Stimulated activated CD4-positive, alpha-beta T cell treated with anti-CD3 and anti-CD28 coated beads, TNF-alpha, amount 100 ng/mL, for 48 hours (primary cell): ENCODE measurements around the gene BRMS1L.
"Not testable (repeated sequence)": the region's sequence is repeated elsewhere in the genome, so short reads cannot be mapped to it uniquely, and the experiment has no call there.

Experiments
- DNase-seq, 3 donors: peaks; one replicate each; pipeline ENCODE4 v3.0.0-alpha.2; 2020; ENCODE audit warnings: low read depth in 3 of 3

Gene BRMS1L

GRCh38 chr14:35821564-35822411 is 4.3 kb upstream of the BRMS1L start:
- DNase-seq = no peak

- no peak for DNase-seq
These were observed 3.6 kb upstream of the BRMS1L start for GRCh38 chr14:35822501-35822900.

GRCh38 chr14:35824446-35825165 is 1.5 kb upstream of the BRMS1L start:
- DNase-seq = not testable (repeated sequence)

- DNase-seq = no peak
These were observed 245 bp upstream of the BRMS1L start for GRCh38 chr14:35825968-35826217.

- no peak for DNase-seq
These were observed 846 bp downstream of the BRMS1L start for GRCh38 chr14:35826952-35827416.

- no peak for DNase-seq
These were observed 1.7 kb downstream of the BRMS1L start for GRCh38 chr14:35827678-35828472.

GRCh38 chr14:35829449-35829848 is 3.3 kb downstream of the BRMS1L start:
- DNase-seq = no peak

GRCh38 chr14:35835208-35835982 is 9.3 kb downstream of the BRMS1L start:
- DNase-seq = no peak

- DNase-seq = not testable (repeated sequence)
These were observed 15.6 kb downstream of the BRMS1L start for GRCh38 chr14:35841704-35842103.

GRCh38 chr14:35842245-35842644 is 16.1 kb downstream of the BRMS1L start:
- not testable (repeated sequence) for DNase-seq

GRCh38 chr14:35844494-35844893 is 18.4 kb downstream of the BRMS1L start:
- no peak for DNase-seq

- no peak for DNase-seq
These were observed 21.5 kb downstream of the BRMS1L start for GRCh38 chr14:35847636-35848035.

- DNase-seq = no peak
These were observed 23.0 kb downstream of the BRMS1L start for GRCh38 chr14:35849122-35849521.

GRCh38 chr14:35851823-35852222 is 25.7 kb downstream of the BRMS1L start:
- no peak for DNase-seq

GRCh38 chr14:35853225-35853624 is 27.1 kb downstream of the BRMS1L start:
- no peak for DNase-seq

- DNase-seq = no peak
These were observed 28.6 kb downstream of the BRMS1L start for GRCh38 chr14:35854696-35855270.

- no peak for DNase-seq
These were observed 29.8 kb downstream of the BRMS1L start for GRCh38 chr14:35855876-35856481.

- no peak for DNase-seq
These were observed 32.5 kb downstream of the BRMS1L start for GRCh38 chr14:35858521-35859209.

GRCh38 chr14:35861204-35861868 is 35.2 kb downstream of the BRMS1L start:
- DNase-seq = no peak
